VCaP (cell line): Measurements from ENCODE around the gene PSMG1.

Experiments used
- H3K27ac ChIP-seq: fragments of 450-650 bp; 2 replicates; pipeline ENCODE4 v1.5.1; 2017
- TF ChIP-seq, protein P1 (sequence below): fragments of 450-650 bp; conservative IDR thresholded peaks from 2 replicates; pipeline ENCODE4 v1.5.1; 2017; ENCODE audit warnings: mild to moderate bottlenecking, moderate library complexity

The PSMG1 gene

DNA sequence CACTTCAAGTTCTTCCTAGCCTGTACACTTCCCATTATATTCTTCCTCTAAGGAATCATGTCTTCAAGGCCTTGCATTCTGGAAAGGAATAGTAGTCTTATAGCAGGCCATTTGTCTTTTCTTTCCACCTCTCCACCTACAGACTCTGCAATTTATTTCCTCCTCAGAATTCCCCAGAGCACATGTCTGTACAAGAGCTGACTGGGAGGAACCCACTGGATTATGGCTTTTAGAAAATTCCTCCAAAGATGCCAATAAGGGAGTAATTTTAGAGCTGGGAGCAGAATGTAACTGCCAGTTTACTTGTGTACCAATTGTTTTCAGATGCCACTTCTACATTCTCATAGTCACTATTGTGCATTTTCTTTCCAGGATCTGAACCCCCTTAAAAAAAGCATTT, 3.4 kb upstream of the PSMG1 start:
- TF ChIP-seq, protein P1, sequence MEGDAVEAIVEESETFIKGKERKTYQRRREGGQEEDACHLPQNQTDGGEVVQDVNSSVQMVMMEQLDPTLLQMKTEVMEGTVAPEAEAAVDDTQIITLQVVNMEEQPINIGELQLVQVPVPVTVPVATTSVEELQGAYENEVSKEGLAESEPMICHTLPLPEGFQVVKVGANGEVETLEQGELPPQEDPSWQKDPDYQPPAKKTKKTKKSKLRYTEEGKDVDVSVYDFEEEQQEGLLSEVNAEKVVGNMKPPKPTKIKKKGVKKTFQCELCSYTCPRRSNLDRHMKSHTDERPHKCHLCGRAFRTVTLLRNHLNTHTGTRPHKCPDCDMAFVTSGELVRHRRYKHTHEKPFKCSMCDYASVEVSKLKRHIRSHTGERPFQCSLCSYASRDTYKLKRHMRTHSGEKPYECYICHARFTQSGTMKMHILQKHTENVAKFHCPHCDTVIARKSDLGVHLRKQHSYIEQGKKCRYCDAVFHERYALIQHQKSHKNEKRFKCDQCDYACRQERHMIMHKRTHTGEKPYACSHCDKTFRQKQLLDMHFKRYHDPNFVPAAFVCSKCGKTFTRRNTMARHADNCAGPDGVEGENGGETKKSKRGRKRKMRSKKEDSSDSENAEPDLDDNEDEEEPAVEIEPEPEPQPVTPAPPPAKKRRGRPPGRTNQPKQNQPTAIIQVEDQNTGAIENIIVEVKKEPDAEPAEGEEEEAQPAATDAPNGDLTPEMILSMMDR = no peak
- no peak overlapping the region for H3K27ac ChIP-seq

DNA sequence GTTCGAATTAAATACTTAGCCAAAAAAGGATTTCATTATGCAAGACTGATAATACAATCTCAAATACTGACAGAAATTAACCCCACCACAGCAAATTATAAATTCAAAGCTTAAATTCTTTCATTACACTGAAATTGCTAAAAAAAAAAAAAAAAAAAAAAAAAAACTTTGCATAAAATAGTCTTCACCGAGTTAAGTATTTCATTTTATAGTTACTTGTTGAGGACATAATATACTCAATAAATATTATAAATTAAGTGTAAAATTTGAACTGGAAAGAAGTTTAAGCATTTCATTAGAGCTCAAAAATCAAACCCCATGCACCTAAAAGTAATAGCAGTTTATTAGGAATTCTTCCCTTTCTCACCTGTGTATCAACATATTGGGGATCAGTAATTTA, 1.9 kb upstream of the PSMG1 start:
- H3K27ac ChIP-seq = no peak overlapping the region; the same call in 1 of the 2 replicates
- TF ChIP-seq, protein P1 = no peak

- TF ChIP-seq, protein P1 = no peak
These were observed 1.1 kb upstream of the PSMG1 start for GRCh38 chr21:39184050-39184980.

DNA sequence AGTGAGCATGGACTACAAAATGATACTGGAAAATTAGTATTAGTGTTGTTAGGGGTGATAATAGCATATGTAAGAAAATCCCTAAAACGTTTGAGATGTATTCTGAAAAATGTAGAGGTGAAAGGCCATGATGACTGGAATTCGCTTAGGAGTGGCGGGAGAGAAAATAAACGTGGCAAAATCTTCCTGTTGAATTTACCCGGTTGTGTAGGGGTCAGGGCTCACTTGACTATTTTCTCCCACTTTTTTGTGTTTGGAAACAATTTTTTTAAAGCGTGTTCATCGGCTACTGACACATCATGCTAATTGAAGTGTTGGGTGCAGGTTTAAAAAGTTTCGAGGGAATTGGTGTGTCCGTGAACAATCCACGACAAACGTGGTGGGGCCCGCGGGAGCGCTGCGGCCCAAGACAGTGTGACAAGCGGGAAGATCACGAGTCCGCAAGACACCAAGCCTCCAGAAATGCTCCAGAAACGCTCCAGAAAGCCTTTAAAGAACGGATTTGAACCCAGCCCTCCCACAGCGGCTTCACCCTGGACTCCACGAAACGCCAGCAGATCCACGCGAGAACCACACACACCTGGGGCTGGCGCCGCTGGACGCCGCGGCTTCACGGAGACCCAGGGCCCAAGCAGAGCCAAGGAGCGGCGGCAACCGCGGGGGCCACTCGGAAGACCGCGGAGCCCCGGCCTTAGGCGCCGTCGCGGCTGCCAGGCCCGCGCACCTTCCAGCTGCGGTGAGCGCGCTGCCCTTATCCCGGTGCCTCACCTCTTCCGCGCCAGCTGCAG, 573 bp downstream of the PSMG1 start:
- H3K27ac ChIP-seq = peak overlapping the region; percentile 82

More at GRCh38 chr21:39184050-39184980, 1.1 kb upstream of the PSMG1 start:
- peak overlapping the region; percentile 82 for H3K27ac ChIP-seq

GRCh38 chr21:39182016-39182415, 1.2 kb downstream of the PSMG1 start:
- H3K27ac ChIP-seq = peak overlapping the region; percentile 82; the same call in 1 of the 2 replicates
- TF ChIP-seq, protein P1 = no peak

More for the DNA sequence above, 573 bp downstream of the PSMG1 start:
- TF ChIP-seq, protein P1 = no peak

GRCh38 chr21:39181205-39181818, 1.9 kb downstream of the PSMG1 start:
- TF ChIP-seq, protein P1 = no peak
- H3K27ac ChIP-seq = no peak overlapping the region
